Measurements from ENCODE around the gene MEPCE. TPM values are rescaled to one million over a fixed set of nuclear protein-coding genes. Genes with fewer than 3 reads are reported as not detected.

Gene MEPCE
- total and polyA plus RNA-seq, 9 of the 15 experiments (the other 6 are each of a cell fraction or from before 2014, with no cell fraction given) = 10.9 to 76.3 (median 44.1) TPM

GRCh38 chr7:100469227-100470044, 39.8 kb downstream of the MEPCE start (continued):
- TF ChIP-seq ELF2 (CRISPR knock-in tag; IDR thresholded peaks at IDR 0.05) = peak; percentile 54; the same call in 1 of the 2 replicates
- TF ChIP-seq RBM22 (IDR thresholded peaks at IDR 0.05; ENCODE audit: low read depth, low read length, poor library complexity, severe bottlenecking) = peak; percentile 54
- TF ChIP-seq SPI1 (IDR thresholded peaks at IDR 0.05; ENCODE audit: borderline replicate concordance, low read depth, low read length) = no peak
- TF ChIP-seq MCM3 (IDR thresholded peaks at IDR 0.05) = no peak
- TF ChIP-seq RREB1 (CRISPR knock-in tag; IDR thresholded peaks at IDR 0.05) = no peak
- TF ChIP-seq TRIM24 (IDR thresholded peaks at IDR 0.05) = no peak
- TF ChIP-seq ZBTB34 (CRISPR knock-in tag; IDR thresholded peaks at IDR 0.05) = no peak
- TF ChIP-seq SREBF1 (IDR thresholded peaks at IDR 0.05; ENCODE audit: borderline replicate concordance, low read depth, low read length) = no peak
- no peak for TF ChIP-seq SRSF7 (optimal IDR thresholded peaks at IDR 0.05; ENCODE audit: low read depth, low read length)
- peak; percentile 72; the same call in 1 of the 2 replicates for TF ChIP-seq RB1 (IDR thresholded peaks at IDR 0.05; ENCODE audit: low read depth)
- no peak for TF ChIP-seq E4F1 (CRISPR knock-in tag; IDR thresholded peaks at IDR 0.05; ENCODE audit: borderline replicate concordance)
- 0 out of 4 replicates have a peak, but pooled peaks of 1 of the 2 experiments have one; percentile 44 for TF ChIP-seq TEAD1 (CRISPR knock-in tag; IDR thresholded peaks at IDR 0.05)
- no peak for TF ChIP-seq STAT5B (CRISPR knock-in tag; IDR thresholded peaks at IDR 0.05)
- TF ChIP-seq BRCA1 (IDR thresholded peaks at IDR 0.05) = no peak
- no peak for TF ChIP-seq BRCA1 (CRISPR knock-in tag; IDR thresholded peaks at IDR 0.05)
- peak; percentile 18; the same call in 1 of the 2 replicates for TF ChIP-seq ATF3 (IDR thresholded peaks at IDR 0.05)
- TF ChIP-seq ATF3 (CRISPR knock-in tag; conservative IDR thresholded peaks at IDR 0.05) = 0 out of 2 replicates have a peak, but pooled peaks have one; percentile 31
- no peak for TF ChIP-seq SMARCB1 (IDR thresholded peaks at IDR 0.05; ENCODE audit: insufficient read length, low read depth)
